Measurements from ENCODE around the gene ANXA9. TPM values are rescaled to one million over a fixed set of nuclear protein-coding genes. Genes with fewer than 3 reads are reported as not detected.

ANXA9 gene
- total and polyA plus RNA-seq, 2 of the 4 experiments (the other 2 are of a cell fraction) = 0.21 to 0.36 TPM

DNA sequence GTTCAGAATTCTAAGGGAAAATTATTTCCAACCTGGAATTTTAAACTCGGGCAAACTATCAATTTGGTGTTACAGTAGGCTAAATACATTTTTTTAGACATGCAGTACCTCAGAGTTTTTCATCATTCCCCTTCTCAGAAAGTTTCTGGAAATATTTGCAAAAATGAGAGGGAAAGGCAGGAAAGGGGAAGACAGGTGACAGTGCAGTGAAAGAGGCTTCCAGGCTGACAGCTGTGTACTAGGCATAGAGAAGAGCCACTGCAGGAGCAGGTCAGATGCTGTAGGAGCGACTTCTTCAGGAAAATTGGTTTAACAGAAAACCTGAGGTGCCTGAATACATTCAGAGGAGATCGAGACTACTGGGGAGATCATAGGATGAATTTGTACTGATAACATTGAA, 27.4 kb upstream of the ANXA9 start:
- ATAC-seq (ENCODE audit: low read depth) (no peak), DNase-seq (no peak)
- in situ Hi-C loops (cut with MboI; ENCODE audit: low sequenced_read_pairs) = no loop called here
- Histone ChIP-seq H3K4ac (ENCODE audit: low read depth, low read length) (no peak overlapping the region), H3K4me2 (ENCODE audit: low read depth, low read length) (no peak overlapping the region), H3K27ac (ENCODE audit: insufficient read depth, low read length) (no peak overlapping the region), H3K23ac (ENCODE audit: low read depth, low read length) (no peak overlapping the region), H3K27me3 (ENCODE audit: control insufficient read depth, insufficient read depth, low read length) (no peaks in the 10 kb centered on the region), H2BK20ac (ENCODE audit: low read depth, low read length) (no peak overlapping the region), H3K4me3 (ENCODE audit: insufficient read depth, low read depth, low read length) (no peak overlapping the region), H3K56ac (ENCODE audit: extremely low read depth, insufficient read depth, low read length) (no peak overlapping the region), H3K9me1 (ENCODE audit: insufficient read depth, low read length) (no peaks in the 10 kb centered on the region), H3K79me1 (ENCODE audit: low read depth in 1 of 2, low read length in 2 of 2) (no peaks in the 10 kb centered on the region; a peak in 1 of 4 replicates), H2AFZ (replicated peaks; ENCODE audit: low read length, poor library complexity) (no peak overlapping the region), H3K18ac (ENCODE audit: low read depth, low read length) (no peak overlapping the region), H2AK5ac (ENCODE audit: low read depth, low read length) (no peak overlapping the region), H2BK15ac (ENCODE audit: low read depth, low read length) (no peak overlapping the region), H3K9me3 (ENCODE audit: control insufficient read depth, insufficient read depth, low read length) (no peaks in the 10 kb centered on the region), H4K20me1 (ENCODE audit: insufficient read depth, low read length) (no peaks in the 10 kb centered on the region), H3K14ac (replicated peaks; ENCODE audit: low read depth, low read length) (no peak overlapping the region), H3K9ac (ENCODE audit: low read depth, low read length) (no peak overlapping the region), H2BK5ac (ENCODE audit: low read depth, low read length, poor library complexity, severe bottlenecking) (no peak overlapping the region), H3K4me1 (ENCODE audit: control insufficient read depth, insufficient read depth, low read length) (no peaks in the 10 kb centered on the region), H4K8ac (ENCODE audit: low read depth in 2 of 2, low read length in 2 of 2) (no peak overlapping the region), H2AK9ac (replicated peaks; ENCODE audit: low read depth, low read length, poor library complexity) (no peak overlapping the region), H4K5ac (ENCODE audit: low read depth, low read length) (no peak overlapping the region), H3K36me3 (ENCODE audit: control insufficient read depth, insufficient read depth, low read length) (peaks cover 48% of the 10 kb centered on the region), H4K91ac (ENCODE audit: insufficient read depth, low read depth, low read length) (no peak overlapping the region), H2BK120ac (ENCODE audit: low read depth, low read length) (no peak overlapping the region)
- CTCF ChIA-PET = interaction anchor here (0.7 kb wide), 1 partner anchor 15 kb away, joined by 3 read pairs; no protein-coding TSS in a partner anchor
- intact Hi-C loops (cut with micrococcal nuclease) = no loop called here
- dilution Hi-C loops (cut with HindIII; ENCODE audit: low sequenced_read_pairs, unreplicated experiment) = no loop called here
- POLR2A ChIA-PET (ENCODE audit: unreplicated experiment) = no interaction called here
- TF ChIP-seq BHLHE40 (IDR thresholded peaks at IDR 0.05; ENCODE audit: low read depth, low read length) = no peak
- TF ChIP-seq SMC3 (IDR thresholded peaks at IDR 0.05; ENCODE audit: low read depth, low read length) = no peak
- no CpG with 5 or more reads among the region's 3 CpGs for WGBS, 2 experiments (ENCODE audit: extremely low coverage in 2 of 2, insufficient read length in 1 of 2)
- BruUV-seq (replicated peaks) = no TSS peak

All from IMR-90 (cell line).